ENCODE data around the gene IFNL3.
A peak's percentile ranks its signal among the peaks of the same experiment; 100 is the strongest.
"Not testable (repeated sequence)": the region's sequence is repeated elsewhere in the genome, so short reads cannot be mapped to it uniquely, and the experiment has no call there.

The IFNL3 gene

GRCh38 chr19:39218230-39219007 is 26.4 kb downstream of the IFNL3 start:
- DNase-seq (ENCODE audit: low read depth in 2 of 2): no peak

- no peak for DNase-seq (ENCODE audit: low read depth in 2 of 2)
Observed at GRCh38 chr19:39217094-39217493, 27.7 kb downstream of the IFNL3 start.

GRCh38 chr19:39215323-39215722 is 29.5 kb downstream of the IFNL3 start:
- not testable (repeated sequence) for DNase-seq (ENCODE audit: low read depth in 2 of 2)

GRCh38 chr19:39212375-39212742 is 32.4 kb downstream of the IFNL3 start:
- peak; percentile 15 to 41 for DNase-seq (ENCODE audit: low read depth in 2 of 2)

DNA sequence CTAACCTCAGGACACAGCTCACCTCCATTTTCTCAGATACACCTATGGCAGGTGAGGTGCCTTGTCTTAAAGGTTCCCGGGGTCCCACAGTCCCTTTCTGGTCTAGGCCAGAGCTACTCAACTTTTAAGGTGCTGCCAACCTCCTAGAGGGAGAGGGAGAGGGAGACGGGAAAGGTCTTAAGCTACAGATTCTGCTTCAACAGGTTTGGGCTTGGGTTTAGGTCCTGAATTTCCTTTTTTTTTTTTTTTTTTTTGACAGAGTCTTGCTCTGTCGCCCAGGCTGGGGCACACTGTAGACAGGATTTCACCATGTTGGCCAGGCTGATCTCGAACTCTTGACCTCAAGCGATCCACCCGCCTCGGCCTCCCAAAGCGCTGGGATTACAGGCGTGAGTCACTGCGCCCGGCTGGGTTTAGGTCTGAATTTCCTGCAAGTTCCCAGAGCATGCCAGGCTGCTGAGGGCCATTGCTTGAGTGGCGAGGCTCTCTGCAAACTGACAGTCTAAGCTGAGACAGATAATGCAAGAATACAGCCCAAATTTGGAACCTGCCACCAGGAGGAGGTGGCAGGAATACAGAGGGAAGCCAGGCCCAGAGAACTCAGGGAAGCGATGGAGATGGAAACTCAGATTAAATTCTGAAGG is 33.0 kb downstream of the IFNL3 start:
- no peak for DNase-seq (ENCODE audit: low read depth in 2 of 2)

GRCh38 chr19:39209196-39209595 is 35.6 kb downstream of the IFNL3 start:
- DNase-seq (ENCODE audit: low read depth in 2 of 2): no peak

GRCh38 chr19:39208175-39208795 is 36.5 kb downstream of the IFNL3 start:
- no peak for DNase-seq (ENCODE audit: low read depth in 2 of 2)

- DNase-seq (ENCODE audit: low read depth in 2 of 2): no peak
Observed at GRCh38 chr19:39207293-39207836, 37.4 kb downstream of the IFNL3 start.

- DNase-seq (ENCODE audit: low read depth in 2 of 2): no peak
Observed at GRCh38 chr19:39206122-39206521, 38.7 kb downstream of the IFNL3 start.

DNA sequence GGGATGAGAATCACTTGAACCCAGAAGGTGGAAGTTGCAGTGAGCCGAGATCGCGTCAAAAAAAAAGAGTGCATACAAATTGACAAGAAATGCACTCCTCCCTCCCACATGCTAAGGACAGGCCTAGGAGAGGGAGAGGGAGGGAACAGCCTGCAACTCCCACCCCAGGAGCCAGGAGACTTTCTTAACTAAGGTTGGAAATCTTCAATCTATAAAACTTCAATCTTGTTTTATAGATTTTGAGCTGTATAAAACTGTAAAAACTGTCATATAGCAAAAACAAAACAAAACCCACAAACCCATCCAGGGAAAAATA is 39.4 kb downstream of the IFNL3 start:
- DNase-seq (ENCODE audit: low read depth in 2 of 2): no peak

DNA sequence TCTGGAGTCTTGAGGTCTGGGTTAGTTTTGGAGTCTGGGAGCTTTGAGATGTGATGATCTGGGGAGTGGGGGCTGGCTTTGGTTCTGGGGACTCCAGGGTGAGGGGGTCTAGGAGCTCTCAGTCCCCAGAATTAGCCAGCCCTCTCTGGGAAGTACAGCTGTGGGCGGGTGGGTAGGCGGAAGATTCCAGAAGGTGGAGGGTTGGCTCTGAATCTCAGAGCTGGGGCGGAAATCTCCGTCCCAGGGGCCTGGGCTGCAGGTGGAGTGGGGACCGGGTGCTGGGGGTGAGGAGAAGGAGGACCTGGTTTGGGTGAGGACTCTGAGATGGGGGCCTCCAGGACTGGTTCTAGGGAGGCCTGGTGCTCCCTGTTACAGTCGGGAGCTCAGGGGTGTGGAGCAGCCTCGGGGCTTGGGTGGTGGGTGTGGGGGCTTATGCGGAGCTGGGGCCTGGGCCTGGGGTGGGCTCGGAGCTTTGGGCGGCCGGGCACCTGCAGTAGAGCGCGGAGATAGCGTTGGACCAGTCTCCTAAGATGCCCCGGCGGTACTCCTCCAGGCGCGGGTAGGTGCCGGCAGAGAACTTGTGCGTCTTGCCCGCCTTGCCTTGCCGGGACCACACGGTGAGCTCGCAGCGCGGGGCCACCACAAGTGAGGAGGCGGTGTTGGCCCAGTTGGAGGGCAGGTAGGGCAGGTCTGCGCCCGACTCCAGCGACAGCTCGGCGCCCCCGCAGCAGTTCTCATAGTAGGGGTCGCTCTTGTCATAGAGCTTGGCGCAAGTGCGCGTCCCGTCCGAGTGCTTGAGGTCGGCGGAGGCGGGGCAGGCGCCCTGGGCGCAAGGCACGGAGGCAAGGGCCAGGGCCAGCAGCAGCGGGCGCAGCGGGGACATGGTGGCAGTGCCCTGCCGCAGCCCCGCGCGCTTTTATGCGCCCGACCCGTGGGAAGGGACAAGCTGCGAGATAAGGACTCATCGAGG is 41.1 kb downstream of the IFNL3 start, which contains the start of gene SYCN:
TSS of gene SYCN (minus strand) at position 892 of the 970 bp plus-strand sequence. CDS start at position 883, 9 bp downstream.
- no peak for DNase-seq (ENCODE audit: low read depth in 2 of 2)

DNA sequence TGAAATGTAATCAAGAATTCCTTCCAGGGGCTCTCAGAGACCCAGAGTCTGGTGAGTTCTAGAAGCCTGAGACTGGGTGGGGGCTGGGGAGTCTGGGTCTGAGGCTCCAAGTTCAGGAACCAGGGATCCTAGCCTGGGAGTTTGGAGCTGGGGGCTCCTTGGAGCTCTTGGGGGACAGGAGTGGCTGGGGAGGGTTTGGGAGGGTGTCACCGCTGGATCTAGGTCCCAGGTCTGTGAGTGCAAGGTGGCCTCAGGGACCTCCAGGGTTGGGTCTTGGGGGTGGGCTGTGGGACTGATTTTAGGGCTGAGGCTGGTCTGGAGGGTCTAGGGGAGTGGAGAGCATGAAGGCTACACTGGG is 41.8 kb downstream of the IFNL3 start:
- no peak for DNase-seq (ENCODE audit: low read depth in 2 of 2)

DNA sequence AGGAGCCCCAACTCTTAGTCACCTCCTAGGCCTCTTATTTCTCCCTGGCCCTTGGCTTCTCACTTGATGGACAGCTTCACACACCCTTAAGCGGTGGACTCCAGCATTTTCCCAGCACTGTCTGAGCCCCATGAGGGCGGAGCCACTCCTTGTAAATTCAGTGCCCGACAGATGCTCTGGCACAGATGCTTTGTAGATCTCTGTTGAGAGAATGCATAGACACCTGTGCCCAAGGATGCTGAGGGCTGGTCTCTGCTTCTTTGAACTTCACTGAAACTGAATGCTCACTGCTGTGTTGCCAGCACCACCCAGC is 44.0 kb downstream of the IFNL3 start:
- no peak for DNase-seq (ENCODE audit: low read depth in 2 of 2)

GRCh38 chr19:39200066-39200802 is 44.6 kb downstream of the IFNL3 start:
- no peak for DNase-seq (ENCODE audit: low read depth in 2 of 2)

- no peak for DNase-seq (ENCODE audit: low read depth in 2 of 2)
Observed at GRCh38 chr19:39199025-39199424, 45.8 kb downstream of the IFNL3 start.

DNA sequence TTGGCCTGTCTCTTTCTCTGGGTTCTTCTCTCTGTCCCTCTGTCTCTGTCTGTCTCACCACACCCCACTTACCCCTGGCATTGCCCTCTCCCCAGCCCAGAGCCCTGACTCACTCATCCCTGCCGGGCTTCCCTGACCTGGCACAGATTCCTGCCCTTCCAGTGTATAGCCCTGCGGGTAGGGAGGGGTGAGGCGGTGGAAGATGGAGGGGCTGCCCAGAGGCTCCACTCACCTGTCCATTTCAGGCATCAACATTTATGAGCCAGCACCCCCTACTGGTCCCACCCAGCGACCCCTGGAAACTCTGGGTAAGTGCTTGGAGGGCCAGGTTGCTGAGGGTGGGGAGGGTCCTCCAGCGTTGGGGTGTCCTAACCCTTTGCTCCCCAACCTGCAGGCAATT is 47.0 kb downstream of the IFNL3 start:
- DNase-seq (ENCODE audit: low read depth in 2 of 2): no peak

DNA sequence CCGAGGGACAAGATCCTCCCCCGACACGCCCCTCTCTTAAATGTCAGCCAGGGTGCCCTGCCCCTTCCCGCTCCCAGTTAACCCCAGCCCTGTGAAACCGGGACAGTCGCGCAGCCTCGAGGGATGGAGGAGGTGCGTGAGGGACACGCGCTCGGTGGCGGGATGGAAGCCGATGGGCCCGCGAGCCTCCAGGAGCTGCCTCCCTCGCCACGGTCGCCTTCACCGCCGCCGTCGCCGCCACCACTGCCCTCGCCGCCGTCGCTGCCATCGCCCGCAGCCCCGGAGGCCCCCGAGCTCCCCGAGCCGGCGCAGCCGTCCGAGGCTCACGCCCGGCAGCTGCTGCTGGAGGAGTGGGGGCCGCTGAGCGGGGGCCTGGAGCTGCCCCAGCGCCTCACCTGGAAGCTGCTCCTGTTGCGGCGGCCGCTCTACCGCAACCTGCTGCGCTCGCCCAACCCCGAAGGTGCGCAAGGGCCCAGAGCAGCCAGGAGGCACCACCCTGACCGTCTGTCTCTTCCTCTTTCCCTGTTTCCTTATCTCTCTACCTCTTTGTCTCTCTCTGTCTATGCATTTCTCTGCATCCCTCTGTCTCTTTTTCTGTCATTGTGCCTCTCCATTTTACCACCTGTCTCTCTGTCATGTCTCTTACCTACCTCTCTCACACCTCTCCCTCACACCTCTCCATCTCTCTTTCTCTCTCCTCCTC is 47.8 kb downstream of the IFNL3 start, which contains the start of gene NCCRP1:
TSS of gene NCCRP1 (plus strand) at position 105 of the 703 bp plus-strand sequence. CDS start at position 124, 19 bp downstream.
- DNase-seq (ENCODE audit: low read depth in 2 of 2): no peak

GRCh38 chr19:39196320-39196719 is 48.5 kb downstream of the IFNL3 start:
- no peak for DNase-seq (ENCODE audit: low read depth in 2 of 2)

DNA sequence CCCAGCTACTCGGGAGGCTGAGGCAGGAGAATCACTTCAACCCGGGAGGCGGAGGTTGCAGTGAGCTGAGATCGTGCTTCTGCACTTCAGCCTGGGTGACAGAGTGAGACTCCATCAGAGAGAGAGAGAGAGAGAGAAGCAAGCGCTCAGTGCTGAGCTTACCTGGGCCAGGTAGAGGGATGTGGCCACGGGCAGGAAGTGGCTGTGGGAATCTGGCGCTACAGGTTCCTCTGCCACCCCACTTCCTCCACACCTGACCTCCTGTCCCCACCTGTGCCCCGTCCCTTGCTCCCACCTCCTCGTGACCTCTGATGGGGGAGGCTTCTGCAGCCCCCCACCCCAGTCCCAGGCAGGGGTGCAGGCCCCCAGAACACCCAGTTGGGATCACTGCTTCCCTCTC is 49.1 kb downstream of the IFNL3 start:
- no peak for DNase-seq (ENCODE audit: low read depth in 2 of 2)

DNA sequence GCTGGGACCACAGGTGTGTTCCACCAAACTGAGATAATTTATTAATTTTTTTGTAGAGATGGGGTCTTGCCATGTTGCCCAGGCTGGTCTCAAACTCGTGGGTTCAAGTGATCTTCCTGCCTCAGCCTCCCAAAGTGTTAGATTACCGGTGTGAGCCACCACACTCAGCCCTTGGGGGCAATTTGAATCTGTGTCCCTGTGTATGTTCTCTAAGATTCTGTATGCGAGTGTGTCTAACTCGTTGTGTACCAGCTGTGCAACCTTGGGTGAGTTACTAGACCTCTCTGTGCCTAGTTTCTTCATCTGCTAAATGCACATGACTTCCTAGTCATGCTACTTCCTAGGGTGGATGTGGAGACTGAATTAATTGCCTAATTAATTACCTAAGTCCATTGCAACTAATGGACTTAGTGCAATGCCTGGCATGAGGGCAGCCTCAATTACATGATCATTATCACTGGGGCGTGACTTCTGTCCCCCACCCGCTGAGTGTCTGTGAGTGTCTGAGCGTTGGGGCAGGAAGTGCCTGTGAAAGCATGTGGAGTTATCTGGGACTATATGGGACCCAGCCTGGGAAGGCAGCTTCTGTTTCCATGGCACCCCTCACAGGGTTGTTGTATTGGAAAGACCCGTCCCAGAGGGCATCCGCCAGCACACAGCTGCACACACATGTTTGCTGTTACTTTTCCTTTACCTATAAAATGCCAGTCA is 49.8 kb downstream of the IFNL3 start:
- no peak for DNase-seq (ENCODE audit: low read depth in 2 of 2)

All from stimulated activated CD8-positive, alpha-beta memory T cell treated with anti-CD3 and anti-CD28 coated beads, Interleukin-2, amount 100 ng/mL, for 1 hour (primary cell).